MCF 10A (cell line): ENCODE measurements around the gene HMMR. TPM values are rescaled to one million over a fixed set of nuclear protein-coding genes. Genes with fewer than 3 reads are reported as not detected.

ENCODE experiments used
- BruUV-seq: library from RNA; stranded (reverse); fragments of 400-500 nt; replicated peaks from 2 replicates; lab custom pipeline; 2021; lab: Mats Ljungman, UMichigan
- CTCF ChIA-PET: fragments of 300-600 bp; sonication (Branson Sonifier 250); formaldehyde crosslinking; extraction: SDS; loops from one replicate; lab custom pipeline; 2021; ENCODE audit warnings: antibody characterized with exemption, inconsistent platforms; lab: Yijun Ruan, JAX
- POLR2A ChIA-PET: fragments of 300-600, 350-650 bp; sonication (Branson Sonifier 250); formaldehyde crosslinking; extraction: SDS; loops from one replicate; lab custom pipeline; 2020; ENCODE audit warnings: antibody characterized with exemption, inconsistent platforms; lab: Yijun Ruan, JAX
- DNase-seq: peaks from one replicate; pipeline ENCODE4 v3.0.0-alpha.2; 2018; ENCODE audit not compliant: unreplicated experiment
- H3K27ac Mint-ChIP-seq: one replicate; pipeline ENCODE4 v1.8.0; 2022; ENCODE audit warnings: mild to moderate bottlenecking, low read depth, mixed read lengths; ENCODE audit not compliant: unreplicated experiment
- H3K27me3 Mint-ChIP-seq: one replicate; pipeline ENCODE4 v1.8.0; 2022; ENCODE audit warnings: mixed read lengths; ENCODE audit not compliant: insufficient read depth, unreplicated experiment
- H3K36me3 Mint-ChIP-seq: one replicate; pipeline ENCODE4 v1.8.0; 2022; ENCODE audit warnings: mild to moderate bottlenecking, moderate library complexity, mixed read lengths; ENCODE audit not compliant: insufficient read depth, unreplicated experiment
- H3K4me1 Mint-ChIP-seq: one replicate; pipeline ENCODE4 v1.8.0; 2022; ENCODE audit warnings: mixed read lengths; ENCODE audit not compliant: insufficient read depth, unreplicated experiment
- H3K4me3 Mint-ChIP-seq: one replicate; pipeline ENCODE4 v1.8.0; 2022; ENCODE audit warnings: mild to moderate bottlenecking, moderate library complexity, mixed read lengths; ENCODE audit not compliant: unreplicated experiment
- H3K9me3 Mint-ChIP-seq: one replicate; pipeline ENCODE4 v1.8.0; 2022; ENCODE audit warnings: mixed read lengths; ENCODE audit not compliant: unreplicated experiment
- CTCF ChIP-seq: fragments of 200-600 bp; IDR thresholded peaks from one replicate; pipeline ENCODE4 v1.8.0; 2022; ENCODE audit warnings: antibody characterized with exemption, mild to moderate bottlenecking; ENCODE audit not compliant: unreplicated experiment
- intact Hi-C: fragments of 100-400 bp; cut with micrococcal nuclease; formaldehyde crosslinking; loops from 2 replicates; pipeline ENCODE4 v1.14.1; 2022
- total RNA-seq: library from RNA; stranded (reverse); gene quantifications from 2 replicates; pipeline ENCODE4 v1.2.3, GENCODE V29; 2022

HMMR gene
- total RNA-seq, 1 experiment from 2014 or later = 43.5 TPM

- Mint-ChIP-seq H3K9me3 (no peaks in the 10 kb centered on the region), H3K4me3 (no peak overlapping the region), H3K27ac (no peak overlapping the region), H3K27me3 (no peaks in the 10 kb centered on the region), H3K36me3 (peaks cover 5% of the 10 kb centered on the region), H3K4me1 (peaks cover 7% of the 10 kb centered on the region)
- DNase-seq = no peak
- ChIA-PET POLR2A (interaction anchor here (1.2 kb wide), 1 partner anchor 14 kb away, joined by 3 read pairs; no protein-coding TSS in a partner anchor), CTCF (no interaction called here)
- TF ChIP-seq CTCF = no peak
- no TSS peak for BruUV-seq
- intact Hi-C loops = no loop called here
Observed at GRCh38 chr5:163497315-163497714, 36.9 kb downstream of the HMMR start.

DNA sequence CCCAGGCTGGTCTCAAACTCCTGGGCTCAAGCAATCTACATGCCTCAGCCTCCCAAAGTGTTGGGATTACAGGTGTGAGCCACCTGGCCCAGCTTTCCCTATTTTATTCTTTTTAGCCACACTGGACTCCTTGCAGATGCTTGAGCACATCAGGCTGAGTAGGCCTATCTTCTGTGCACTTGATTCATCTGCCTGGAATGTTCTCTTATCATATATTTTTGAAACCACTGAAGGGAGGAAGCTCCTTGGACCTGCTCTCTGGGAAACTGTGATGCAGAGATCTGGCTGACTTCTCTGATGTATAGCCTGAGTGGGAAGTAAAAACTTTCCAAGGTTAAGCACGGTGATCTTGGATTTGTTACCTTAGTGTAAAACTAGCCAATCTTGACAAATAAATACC is 38.5 kb downstream of the HMMR start:
- H3K27me3 Mint-ChIP-seq = no peaks in the 10 kb centered on the region
- TF ChIP-seq CTCF = no peak
- intact Hi-C loops = no loop called here
- BruUV-seq = no TSS peak
- ChIA-PET CTCF (interaction anchor here (0.6 to 2.1 kb wide), 5 partner anchors 10 to 95 kb away, joined by 3 to 8 read pairs (median 3); partner anchors contain the start of genes HMMR and NUDCD2), POLR2A (interaction anchor here (0.6 to 2.6 kb wide), 7 partner anchors 9 to 40 kb away, joined by 3 to 13 read pairs (median 5); partner anchors contain the start of gene HMMR)
- DNase-seq = no peak
- peaks cover under 1% of the 10 kb centered on the region for H3K36me3 Mint-ChIP-seq
- H3K27ac Mint-ChIP-seq = no peak overlapping the region
- H3K9me3 Mint-ChIP-seq = no peaks in the 10 kb centered on the region
- peaks cover 13% of the 10 kb centered on the region for H3K4me1 Mint-ChIP-seq
- H3K4me3 Mint-ChIP-seq = no peak overlapping the region

DNA sequence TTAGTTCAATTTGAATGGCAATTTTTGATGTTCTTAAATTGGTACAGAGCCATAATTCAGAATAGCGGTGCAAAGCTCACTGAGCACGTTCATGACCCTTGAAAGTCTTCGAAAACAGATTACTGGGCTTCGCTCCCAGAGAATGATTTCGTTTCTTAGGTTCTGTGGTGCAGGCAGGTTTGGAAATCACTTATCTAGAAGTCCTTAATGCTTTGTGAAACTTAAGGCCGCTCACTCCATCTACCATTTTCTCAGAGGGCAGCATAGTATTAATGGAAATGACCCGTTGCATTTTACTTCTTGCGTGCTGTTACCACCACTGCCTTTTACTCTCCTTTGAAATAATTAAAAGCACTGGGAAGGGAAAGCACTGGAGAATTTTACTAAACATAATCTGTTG is 42.1 kb downstream of the HMMR start:
- H3K27me3 Mint-ChIP-seq = no peaks in the 10 kb centered on the region
- ChIA-PET CTCF (interaction anchor here (0.6 to 4.8 kb wide), 15 partner anchors 9 to 616 kb away, joined by 3 to 60 read pairs (median 4); partner anchors contain the start of genes HMMR and NUDCD2), POLR2A (interaction anchor here (0.6 to 5.1 kb wide), 18 partner anchors 9 to 147 kb away, joined by 3 to 305 read pairs (median 6); partner anchors contain the start of genes CCNG1, HMMR and NUDCD2)
- no peak for DNase-seq
- BruUV-seq = no TSS peak
- peak overlapping the region; percentile 96 for H3K4me3 Mint-ChIP-seq
- peak overlapping the region; percentile 98 for H3K27ac Mint-ChIP-seq
- no peaks in the 10 kb centered on the region for H3K9me3 Mint-ChIP-seq
- H3K4me1 Mint-ChIP-seq = peaks cover 19% of the 10 kb centered on the region
- no peak for TF ChIP-seq CTCF
- intact Hi-C loops = no loop called here
- H3K36me3 Mint-ChIP-seq = peaks cover 27% of the 10 kb centered on the region

DNA sequence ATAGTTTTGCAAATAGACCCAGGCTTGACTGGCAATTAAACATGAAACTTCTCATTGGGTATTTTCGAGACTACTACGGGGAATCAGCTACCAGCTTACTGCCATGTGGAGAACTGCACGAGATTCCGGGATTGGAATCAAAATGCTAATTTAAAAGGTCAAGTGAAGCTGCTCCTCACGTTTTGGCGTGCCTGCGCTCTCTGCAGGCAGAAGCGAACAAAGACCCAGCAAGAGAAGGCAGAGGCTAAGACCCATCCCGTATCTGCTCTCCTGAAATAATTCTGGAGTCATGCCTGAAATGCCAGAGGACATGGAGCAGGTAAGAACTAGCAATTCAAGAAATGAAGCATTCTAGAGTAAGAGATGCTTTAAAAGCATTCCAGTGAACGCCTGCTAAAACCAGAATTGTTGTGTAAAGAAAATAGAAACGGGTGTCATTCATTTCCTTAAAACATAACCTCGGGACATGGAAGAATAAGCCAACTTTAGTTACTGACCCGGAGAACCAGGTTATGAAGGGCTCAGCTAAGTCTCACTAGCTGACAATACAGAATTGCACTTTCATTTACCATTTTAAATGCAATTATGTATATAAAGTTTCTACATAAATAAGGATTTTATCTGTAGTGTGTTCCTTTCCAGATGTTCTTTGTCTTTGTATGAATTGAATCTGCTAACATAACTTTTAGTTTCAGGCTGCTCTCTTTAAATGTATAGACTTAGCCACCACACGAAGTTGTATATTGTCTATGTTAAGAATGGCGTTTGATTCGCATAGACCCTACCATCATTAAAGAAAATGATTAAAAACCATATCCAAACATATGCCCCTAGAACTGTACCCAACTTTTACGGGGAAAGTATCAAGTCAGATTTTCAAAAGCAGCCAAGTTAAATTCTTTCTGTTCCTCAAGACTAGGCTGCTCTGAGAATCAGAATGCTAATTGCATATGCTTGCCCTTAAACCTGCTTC is 43.0 kb downstream of the HMMR start:
- Mint-ChIP-seq H3K4me1 (peaks cover 28% of the 10 kb centered on the region), H3K9me3 (no peaks in the 10 kb centered on the region), H3K4me3 (peak overlapping the region; percentile 96), H3K27ac (peak overlapping the region; percentile 98), H3K27me3 (no peaks in the 10 kb centered on the region), H3K36me3 (peaks cover 30% of the 10 kb centered on the region)
- peak; percentile 27 for TF ChIP-seq CTCF
- ChIA-PET POLR2A (interaction anchor here (0.6 to 5.1 kb wide), 19 partner anchors 8 to 239 kb away, joined by 3 to 305 read pairs (median 5); partner anchors contain the start of genes CCNG1, HMMR and NUDCD2), CTCF (interaction anchor here (0.6 to 4.8 kb wide), 17 partner anchors 9 to 1732 kb away, joined by 3 to 60 read pairs (median 4); partner anchors contain the start of genes HMMR and NUDCD2)
- DNase-seq = peak; percentile 92
- no TSS peak for BruUV-seq
- intact Hi-C loops = loop anchor here (1.0 to 2.0 kb wide), 3 partner anchors 30 to 67 kb away; partner anchors contain the start of gene CCNG1
